CD4-positive, alpha-beta memory T cell (primary cell): ENCODE measurements around the gene NOC2L. TPM values are rescaled to one million over a fixed set of nuclear protein-coding genes. Genes with fewer than 3 reads are reported as not detected.

Experiments used
- CTCF ChIA-PET: fragments of 350-600 bp; sonication (Branson Sonifier 250); formaldehyde crosslinking; loops from one replicate; lab custom pipeline; 2021; ENCODE audit warnings: inconsistent platforms; ENCODE audit not compliant: partially characterized antibody; lab: Charles Lee
- POLR2A ChIA-PET: fragments of 350-600 bp; sonication (Branson Sonifier 250); formaldehyde crosslinking; loops from one replicate; lab custom pipeline; 2021; ENCODE audit not compliant: partially characterized antibody; lab: Charles Lee
- DNase-seq, 5 donors: peaks; one replicate each; pipeline versions ENCODE4 v3.0.0 to v3.0.0-alpha.2; 2020 to 2022; ENCODE audit warnings: mixed read lengths in 1 of 5
- H3K27ac ChIP-seq: one replicate; pipeline ENCODE4 v1.7.0; 2013; ENCODE audit warnings: low read depth, low read length
- H3K27me3 ChIP-seq: 2 replicates; pipeline ENCODE4 v1.7.0; 2013; ENCODE audit warnings: mild to moderate bottlenecking, low read length, moderate library complexity; ENCODE audit not compliant: insufficient read depth
- H3K36me3 ChIP-seq: 2 replicates; pipeline ENCODE4 v1.7.0; 2013; ENCODE audit warnings: mild to moderate bottlenecking, low read length, moderate library complexity; ENCODE audit not compliant: insufficient read depth
- H3K4me1 ChIP-seq: 2 replicates; pipeline ENCODE4 v1.7.0; 2013; ENCODE audit warnings: mild to moderate bottlenecking, low read length, moderate library complexity; ENCODE audit not compliant: insufficient read depth
- H3K4me3 ChIP-seq, 2 donors: one replicate each; pipeline ENCODE4 v1.7.0; 2013; ENCODE audit warnings: low read length in 2 of 2, mild to moderate bottlenecking in 1 of 2
- H3K9me3 ChIP-seq, 2 donors: one replicate each; pipeline ENCODE4 v1.7.0; 2013; ENCODE audit warnings: low read length in 2 of 2, control low read depth in 1 of 2; ENCODE audit not compliant: control insufficient read depth in 1 of 2
- H3K27ac Mint-ChIP-seq, 7 donors: one replicate each; pipeline ENCODE4 v1.8.0; 2020 to 2021; ENCODE audit warnings: mixed read lengths in 7 of 7, mild to moderate bottlenecking in 6 of 7, inconsistent platforms in 3 of 7, moderate library complexity in 3 of 7
- H3K27me3 Mint-ChIP-seq, 2 donors: one replicate each; pipeline ENCODE4 v1.8.0; 2020 to 2021; ENCODE audit warnings: mixed read lengths in 2 of 2
- H3K36me3 Mint-ChIP-seq, 2 donors: one replicate each; pipeline ENCODE4 v1.8.0; 2020 to 2021; ENCODE audit warnings: mixed read lengths in 2 of 2, inconsistent platforms in 1 of 2, mild to moderate bottlenecking in 1 of 2
- H3K4me1 Mint-ChIP-seq, 4 donors: one replicate each; pipeline ENCODE4 v1.8.0; 2020 to 2021; ENCODE audit warnings: mixed read lengths in 4 of 4, mild to moderate bottlenecking in 1 of 4
- H3K4me3 Mint-ChIP-seq, 8 donors: one replicate each; pipeline ENCODE4 v1.8.0; 2020 to 2021; ENCODE audit warnings: mixed read lengths in 8 of 8, mild to moderate bottlenecking in 7 of 8, moderate library complexity in 6 of 8, inconsistent platforms in 3 of 8
- H3K9me3 Mint-ChIP-seq, 8 donors: one replicate each; pipeline ENCODE4 v1.8.0; 2020 to 2021; ENCODE audit warnings: mixed read lengths in 8 of 8, mild to moderate bottlenecking in 5 of 8, inconsistent platforms in 3 of 8, moderate library complexity in 1 of 8
- intact Hi-C: fragments of 100-400 bp; cut with micrococcal nuclease; formaldehyde crosslinking; loops from one replicate; pipeline ENCODE4 v1.15.1; 2023
- polyA plus RNA-seq, 2 donors: library from polyadenylated mRNA; unstranded; fragments of 300-500 nt; fragmentation: Illumina TruSeq; gene quantifications; one replicate each; pipeline ENCODE4 v1.2.3, GENCODE V29; 2021
- total RNA-seq, 2 experiments: library from RNA; stranded (reverse); gene quantifications; one replicate each; pipeline ENCODE4 v1.2.3, GENCODE V29; 2021

Gene NOC2L
- total and polyA plus RNA-seq, 4 experiments from 2014 or later, result 63.0 to 69.5 (median 65.6) TPM

- H3K36me3 Mint-ChIP-seq, result peaks cover 38 to 42% of the 10 kb centered on the region in 2 donors
These were observed 13.1 kb downstream of the NOC2L start for GRCh38 chr1:945688-946556.

GRCh38 chr1:944341-945325, 14.4 kb downstream of the NOC2L start:
- Mint-ChIP-seq H3K27me3 (peaks cover 3 to 6% of the 10 kb centered on the region in 2 donors), H3K36me3 (peaks cover 26 to 30% of the 10 kb centered on the region in 2 donors), H3K27ac (no peak overlapping the region), H3K4me1 (peaks cover 2 to 14% (median 8%) of the 10 kb centered on the region in 4 donors), H3K9me3 (no peaks in the 10 kb centered on the region), H3K4me3 (peak overlapping the region in 2 of 8 donors; percentile 23 to 78)
- Histone ChIP-seq H3K9me3 (no peaks in the 10 kb centered on the region), H3K4me1 (peaks cover 19% of the 10 kb centered on the region), H3K36me3 (peaks cover 28% of the 10 kb centered on the region), H3K4me3 (no peak overlapping the region), H3K27ac (no peak overlapping the region), H3K27me3 (peaks cover 7% of the 10 kb centered on the region)
- ChIA-PET CTCF (no interaction called here), POLR2A (no interaction called here)
- intact Hi-C loops, result no loop called here
- no peak for DNase-seq

More at GRCh38 chr1:945688-946556, 13.1 kb downstream of the NOC2L start:
- H3K4me1 ChIP-seq, result peaks cover 13% of the 10 kb centered on the region
- ChIA-PET POLR2A (no interaction called here), CTCF (no interaction called here)
- peaks cover under 1% of the 10 kb centered on the region for H3K27me3 ChIP-seq
- Mint-ChIP-seq H3K4me1 (peaks cover 2 to 18% (median 4%) of the 10 kb centered on the region in 4 donors), H3K27me3 (peaks cover 2 to 3% of the 10 kb centered on the region in 2 donors), H3K9me3 (no peaks in the 10 kb centered on the region), H3K27ac (no peak overlapping the region), H3K4me3 (peak overlapping the region in 1 of 8 donors; percentile 30)
- H3K36me3 ChIP-seq, result peaks cover 40% of the 10 kb centered on the region
- H3K27ac ChIP-seq, result no peak overlapping the region
- intact Hi-C loops, result no loop called here
- DNase-seq, result no peak
- H3K9me3 ChIP-seq, result no peaks in the 10 kb centered on the region
- no peak overlapping the region for H3K4me3 ChIP-seq

GRCh38 chr1:943545-944340, 15.3 kb downstream of the NOC2L start:
- CTCF ChIA-PET, result no interaction called here
- H3K27me3 Mint-ChIP-seq, result peaks cover 6 to 10% of the 10 kb centered on the region in 2 donors
- H3K27me3 ChIP-seq, result peaks cover 7% of the 10 kb centered on the region
- intact Hi-C loops, result no loop called here
- no peak overlapping the region for H3K27ac ChIP-seq
- peaks cover 20% of the 10 kb centered on the region for H3K36me3 ChIP-seq
- no peaks in the 10 kb centered on the region for H3K9me3 ChIP-seq
- H3K27ac Mint-ChIP-seq, result no peak overlapping the region
- H3K36me3 Mint-ChIP-seq, result peaks cover 19 to 23% of the 10 kb centered on the region in 2 donors
- H3K4me3 ChIP-seq, result no peak overlapping the region
- no peaks in the 10 kb centered on the region for H3K9me3 Mint-ChIP-seq
- peaks cover 2 to 14% (median 8%) of the 10 kb centered on the region in 4 donors for H3K4me1 Mint-ChIP-seq
- DNase-seq, result no peak
- peak overlapping the region in 1 of 8 donors; percentile 10 for H3K4me3 Mint-ChIP-seq
- POLR2A ChIA-PET, result no interaction called here
- peaks cover 19% of the 10 kb centered on the region for H3K4me1 ChIP-seq

- Mint-ChIP-seq H3K4me1 (peaks cover 2 to 14% (median 8%) of the 10 kb centered on the region in 4 donors), H3K27ac (no peak overlapping the region), H3K9me3 (no peaks in the 10 kb centered on the region), H3K27me3 (peaks cover 6 to 10% of the 10 kb centered on the region in 2 donors), H3K4me3 (peak overlapping the region in 1 of 8 donors; percentile 10), H3K36me3 (peaks cover 17 to 22% of the 10 kb centered on the region in 2 donors)
- Histone ChIP-seq H3K9me3 (no peaks in the 10 kb centered on the region), H3K36me3 (peaks cover 15% of the 10 kb centered on the region), H3K27ac (no peak overlapping the region), H3K27me3 (peaks cover 7% of the 10 kb centered on the region), H3K4me3 (no peak overlapping the region), H3K4me1 (peaks cover 19% of the 10 kb centered on the region)
- POLR2A ChIA-PET, result interaction anchor here (1.1 to 1.3 kb wide), 3 partner anchors 11 to 24 kb away, joined by 4 to 7 read pairs (median 4); no protein-coding TSS in a partner anchor
- no peak for DNase-seq
- CTCF ChIA-PET, result interaction anchor here (1.6 kb wide), 1 partner anchor 15 kb away, joined by 3 read pairs; the partner anchor contains the start of gene NOC2L
- intact Hi-C loops, result no loop called here
These were observed 16.1 kb downstream of the NOC2L start for GRCh38 chr1:942864-943533.

- Mint-ChIP-seq H3K9me3 (no peaks in the 10 kb centered on the region), H3K27ac (no peak overlapping the region), H3K27me3 (peaks cover 6 to 13% of the 10 kb centered on the region in 2 donors), H3K4me3 (no peak overlapping the region), H3K4me1 (peaks cover 2 to 14% (median 8%) of the 10 kb centered on the region in 4 donors), H3K36me3 (peaks cover 17 to 21% of the 10 kb centered on the region in 2 donors)
- DNase-seq, result no peak
- POLR2A ChIA-PET, result interaction anchor here (1.1 to 1.3 kb wide), 3 partner anchors 11 to 25 kb away, joined by 4 to 7 read pairs (median 4); no protein-coding TSS in a partner anchor
- H3K4me3 ChIP-seq, result no peak overlapping the region
- H3K27me3 ChIP-seq, result peaks cover 7% of the 10 kb centered on the region
- intact Hi-C loops, result no loop called here
- CTCF ChIA-PET, result interaction anchor here (1.6 kb wide), 1 partner anchor 16 kb away, joined by 3 read pairs; the partner anchor contains the start of gene NOC2L
- no peak overlapping the region for H3K27ac ChIP-seq
- H3K36me3 ChIP-seq, result peaks cover 10% of the 10 kb centered on the region
- peaks cover 19% of the 10 kb centered on the region for H3K4me1 ChIP-seq
- no peaks in the 10 kb centered on the region for H3K9me3 ChIP-seq
These were observed 16.6 kb downstream of the NOC2L start for GRCh38 chr1:942411-942821.
